ENCODE measurements around the gene EFNA2. TPM values are rescaled to one million over a fixed set of nuclear protein-coding genes. Genes with fewer than 3 reads are reported as not detected.

The EFNA2 gene
- total and polyA plus RNA-seq, 8 donors, result 0.15 to 21.1 (median 0.55) TPM; not detected in 5

GRCh38 chr19:1274081-1274851 is 11.4 kb upstream of the EFNA2 start:
- H3K9me3 ChIP-seq, result no peaks in the 10 kb centered on the region
- H3K36me3 ChIP-seq, result peaks cover 56 to 72% (median 65%) of the 10 kb centered on the region in 4 donors
- TF ChIP-seq EP300 (IDR thresholded peaks at IDR 0.05) (no peak), POLR2AphosphoS5 (IDR thresholded peaks at IDR 0.05) (no peak), POLR2A (IDR thresholded peaks at IDR 0.05) (no peak)
- TF ChIP-seq, protein P1, sequence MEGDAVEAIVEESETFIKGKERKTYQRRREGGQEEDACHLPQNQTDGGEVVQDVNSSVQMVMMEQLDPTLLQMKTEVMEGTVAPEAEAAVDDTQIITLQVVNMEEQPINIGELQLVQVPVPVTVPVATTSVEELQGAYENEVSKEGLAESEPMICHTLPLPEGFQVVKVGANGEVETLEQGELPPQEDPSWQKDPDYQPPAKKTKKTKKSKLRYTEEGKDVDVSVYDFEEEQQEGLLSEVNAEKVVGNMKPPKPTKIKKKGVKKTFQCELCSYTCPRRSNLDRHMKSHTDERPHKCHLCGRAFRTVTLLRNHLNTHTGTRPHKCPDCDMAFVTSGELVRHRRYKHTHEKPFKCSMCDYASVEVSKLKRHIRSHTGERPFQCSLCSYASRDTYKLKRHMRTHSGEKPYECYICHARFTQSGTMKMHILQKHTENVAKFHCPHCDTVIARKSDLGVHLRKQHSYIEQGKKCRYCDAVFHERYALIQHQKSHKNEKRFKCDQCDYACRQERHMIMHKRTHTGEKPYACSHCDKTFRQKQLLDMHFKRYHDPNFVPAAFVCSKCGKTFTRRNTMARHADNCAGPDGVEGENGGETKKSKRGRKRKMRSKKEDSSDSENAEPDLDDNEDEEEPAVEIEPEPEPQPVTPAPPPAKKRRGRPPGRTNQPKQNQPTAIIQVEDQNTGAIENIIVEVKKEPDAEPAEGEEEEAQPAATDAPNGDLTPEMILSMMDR (IDR thresholded peaks at IDR 0.05), result no peak
- peak overlapping the region; percentile 97 to 100 (median 99) for H3K27ac ChIP-seq
- H3K4me3 ChIP-seq, result peak overlapping the region; percentile 66 to 76 (median 68)
- intact Hi-C loops (cut with DNase I; ENCODE audit: low total_unique reads), result no loop called here
- no peaks in the 10 kb centered on the region for H3K27me3 ChIP-seq
- WGBS, 5 donors, result 59 to 83% (median 63%) methylated on average over 31 to 46 of the region's 46 CpGs
- H3K4me1 ChIP-seq, result peaks cover 61 to 79% (median 72%) of the 10 kb centered on the region in 4 donors
- DNase-seq, result peak in 1 of 2 donors; percentile 53

- intact Hi-C loops (cut with DNase I; ENCODE audit: low total_unique reads), result no loop called here
- Histone ChIP-seq H3K4me1 (peaks cover 60 to 83% (median 71%) of the 10 kb centered on the region in 4 donors), H3K27me3 (no peaks in the 10 kb centered on the region), H3K27ac (peak overlapping the region; percentile 97 to 100 (median 99)), H3K9me3 (no peaks in the 10 kb centered on the region), H3K4me3 (peak overlapping the region; percentile 66 to 76 (median 68)), H3K36me3 (peaks cover 59 to 78% (median 68%) of the 10 kb centered on the region in 4 donors)
- TF ChIP-seq, protein P1 (IDR thresholded peaks at IDR 0.05), result no peak
- TF ChIP-seq POLR2A (IDR thresholded peaks at IDR 0.05) (no peak), POLR2AphosphoS5 (IDR thresholded peaks at IDR 0.05) (no peak), EP300 (IDR thresholded peaks at IDR 0.05) (no peak)
- 23 to 38% (median 25%) methylated on average over 24 to 44 of the region's 44 CpGs for WGBS, 5 donors
- no peak for DNase-seq
Observed at GRCh38 chr19:1274852-1275259, 10.8 kb upstream of the EFNA2 start.

GRCh38 chr19:1275260-1275975 is 10.3 kb upstream of the EFNA2 start, which contains the start of gene FAM174C:
TSS of gene FAM174C (plus strand) at chr19:1275530. CDS start at chr19:1275550, 20 bp downstream.
- Histone ChIP-seq H3K4me3 (peak within 1 kb of the TSS; percentile 66 to 76 (median 68)), H3K36me3 (peaks cover 59 to 79% (median 68%) of the 10 kb centered on the region in 4 donors), H3K27ac (peak within 1 kb of the TSS; percentile 97 to 100 (median 99)), H3K9me3 (no peaks in the 10 kb centered on the region), H3K27me3 (no peaks in the 10 kb centered on the region), H3K4me1 (peaks cover 55 to 79% (median 67%) of the 10 kb centered on the region in 4 donors)
- 0 to 2% (median 0%) methylated on average over 28 to 98 of the region's 98 CpGs for WGBS, 5 donors
- DNase-seq, result peak; percentile 96 to 98
- TF ChIP-seq, protein P1 (IDR thresholded peaks at IDR 0.05), result no peak
- peak; percentile 53 to 87 (median 55) for TF ChIP-seq POLR2AphosphoS5 (IDR thresholded peaks at IDR 0.05)
- intact Hi-C loops (cut with DNase I; ENCODE audit: low total_unique reads), result no loop called here

DNA sequence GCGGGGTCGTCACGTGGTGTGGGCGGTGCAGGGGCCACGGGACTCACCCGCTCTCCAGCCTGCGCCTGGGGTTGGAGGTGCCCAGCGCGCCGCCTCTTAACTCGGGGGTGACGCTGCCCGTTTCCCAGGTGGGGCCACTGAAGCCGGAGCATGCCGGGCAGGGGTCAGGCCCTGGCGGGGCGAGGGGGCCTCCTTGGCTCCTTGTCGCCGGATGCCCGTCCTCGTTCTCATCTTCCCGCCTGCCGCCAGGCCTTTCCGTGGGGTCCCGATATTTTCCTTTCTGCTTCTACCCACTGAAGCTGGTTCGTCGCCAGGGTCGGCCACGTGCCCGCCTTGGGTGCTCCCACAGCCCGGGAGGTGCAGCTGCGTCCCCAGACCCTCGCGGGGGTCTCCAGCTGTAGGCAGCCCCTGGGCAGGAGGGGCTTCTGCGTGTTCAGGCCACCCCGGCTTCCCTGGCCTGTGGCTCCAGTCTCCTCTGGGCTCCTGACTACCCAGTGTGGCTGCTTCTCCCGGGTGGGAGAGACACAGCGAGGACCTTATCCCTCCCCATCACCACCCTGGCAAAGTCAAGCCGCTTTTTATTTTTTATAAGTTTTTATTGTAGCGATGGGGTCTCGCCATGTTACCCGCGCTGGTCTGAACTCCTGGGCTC is 9.6 kb upstream of the EFNA2 start:
- TF ChIP-seq POLR2A (IDR thresholded peaks at IDR 0.05) (no peak), EP300 (IDR thresholded peaks at IDR 0.05) (no peak), POLR2AphosphoS5 (IDR thresholded peaks at IDR 0.05) (no peak)
- TF ChIP-seq, protein P1 (IDR thresholded peaks at IDR 0.05), result no peak
- Histone ChIP-seq H3K27ac (peak overlapping the region; percentile 97 to 100 (median 99)), H3K9me3 (no peaks in the 10 kb centered on the region), H3K36me3 (peaks cover 56 to 72% (median 64%) of the 10 kb centered on the region in 4 donors), H3K27me3 (peaks cover 0 to 1% (median 0%) of the 10 kb centered on the region in 3 donors), H3K4me1 (peaks cover 48 to 72% (median 61%) of the 10 kb centered on the region in 4 donors), H3K4me3 (peak overlapping the region; percentile 66 to 76 (median 68))
- intact Hi-C loops (cut with DNase I; ENCODE audit: low total_unique reads), result no loop called here
- no peak for DNase-seq
- 9 to 33% (median 11%) methylated on average over 11 to 43 of the region's 43 CpGs for WGBS, 5 donors

All from stomach (tissue), 9 donors.